Lower leg skin (tissue), 4 donors: ENCODE data around the gene CEP112. TPM values are rescaled to one million over a fixed set of nuclear protein-coding genes. Genes with fewer than 3 reads are reported as not detected.
"Not testable (repeated sequence)": the region's sequence is repeated elsewhere in the genome, so short reads cannot be mapped to it uniquely, and the experiment has no call there.

Experiments
- DNase-seq, 2 donors: peaks; one replicate each; pipeline ENCODE4 v3.0.0-alpha.2; 2019; ENCODE audit warnings: low spot score in 2 of 2
- H3K4me3 ChIP-seq: fragments of 200-600 bp; sonication (generic); 2 replicates; pipeline ENCODE4 v1.5.1; 2017; ENCODE audit warnings: mild to moderate bottlenecking, low read depth; ENCODE audit not compliant: poor library complexity, severe bottlenecking
- CTCF ChIP-seq, 3 donors: fragments of 450-650 bp; IDR thresholded peaks; one replicate each; pipeline ENCODE4 v1.5.1; 2016; ENCODE audit warnings: antibody characterized with exemption in 3 of 3, mild to moderate bottlenecking in 3 of 3, moderate library complexity in 2 of 3
- POLR2A ChIP-seq, 2 donors: fragments of 450-650 bp; IDR thresholded peaks; one replicate each; pipeline ENCODE4 v1.6.1; 2016 to 2017; ENCODE audit warnings: antibody characterized with exemption in 2 of 2, mild to moderate bottlenecking in 1 of 2, moderate library complexity in 1 of 2
- WGBS, 2 donors: methylation state at CpG; one replicate each; pipeline ENCODE4 v1.1.5; 2018; 5-methylcytosine and 5-hydroxymethylcytosine counted together
- intact Hi-C: fragments of 100-400 bp; cut with DNase I; formaldehyde crosslinking; loops from one replicate; pipeline ENCODE4 v1.15.0; 2023; ENCODE audit warnings: low total_unique reads
- total RNA-seq, 4 donors: library from RNA; depleted of rRNA; stranded (reverse); fragments of >200 nt; gene quantifications; one replicate each; pipeline ENCODE4 v1.1.0, GENCODE V29; 2016

CEP112 gene
- total RNA-seq, 4 donors from 2014 or later: 1.6 to 7.6 (median 3.6) TPM

GRCh38 chr17:66165537-66166123 lies 26.3 kb downstream of the CEP112 start:
- no peak for TF ChIP-seq CTCF (IDR thresholded peaks at IDR 0.05)
- no peak for TF ChIP-seq POLR2A (IDR thresholded peaks at IDR 0.05)
- DNase-seq: no peak
- intact Hi-C loops: loop anchor here (5.0 kb wide), 1 partner anchor 873 kb away; no protein-coding TSS in a partner anchor
- no peak overlapping the region for H3K4me3 ChIP-seq

- WGBS, 2 donors: 83 to 91% methylated on average over 4 of the region's 4 CpGs
- intact Hi-C loops, H3K4me3 ChIP-seq, DNase-seq: not testable (repeated sequence)
Measured at GRCh38 chr17:66155055-66155454, 36.9 kb downstream of the CEP112 start.

GRCh38 chr17:66152756-66153155 lies 39.2 kb downstream of the CEP112 start:
- WGBS, 2 donors: 35 to 67% methylated on average over 2 of the region's 2 CpGs
- DNase-seq: no peak
- intact Hi-C loops: no loop called here
- no peak overlapping the region for H3K4me3 ChIP-seq
- no peak for TF ChIP-seq CTCF (IDR thresholded peaks at IDR 0.05)
- TF ChIP-seq POLR2A (IDR thresholded peaks at IDR 0.05): no peak

GRCh38 chr17:66150708-66151107 lies 41.2 kb downstream of the CEP112 start:
- TF ChIP-seq CTCF (IDR thresholded peaks at IDR 0.05): no peak
- DNase-seq: no peak
- no peak overlapping the region for H3K4me3 ChIP-seq
- intact Hi-C loops: no loop called here

GRCh38 chr17:66149562-66149961 lies 42.4 kb downstream of the CEP112 start:
- no peak for DNase-seq
- no peak overlapping the region for H3K4me3 ChIP-seq

GRCh38 chr17:66146394-66146793 lies 45.5 kb downstream of the CEP112 start:
- no peak for DNase-seq
- WGBS, 2 donors: 91 to 92% methylated on average over 4 of the region's 4 CpGs
- intact Hi-C loops: no loop called here
- no peak overlapping the region for H3K4me3 ChIP-seq
- no peak for TF ChIP-seq CTCF (IDR thresholded peaks at IDR 0.05)
- no peak for TF ChIP-seq POLR2A (IDR thresholded peaks at IDR 0.05)

More at GRCh38 chr17:66149562-66149961, 42.4 kb downstream of the CEP112 start:
- TF ChIP-seq CTCF (IDR thresholded peaks at IDR 0.05) (no peak), POLR2A (IDR thresholded peaks at IDR 0.05) (no peak)
- intact Hi-C loops: no loop called here
